HG03064 (cell line): ENCODE measurements around the gene PLTP.
"Not testable (repeated sequence)": the region's sequence is repeated elsewhere in the genome, so short reads cannot be mapped to it uniquely, and the experiment has no call there.

Source experiments
- ATAC-seq: cut with Tn5 transposase; IDR thresholded peaks from one replicate; pipeline ENCODE4 v1.9.1; 2021; ENCODE audit warnings: low read depth; ENCODE audit not compliant: unreplicated experiment

The PLTP gene, protein sequence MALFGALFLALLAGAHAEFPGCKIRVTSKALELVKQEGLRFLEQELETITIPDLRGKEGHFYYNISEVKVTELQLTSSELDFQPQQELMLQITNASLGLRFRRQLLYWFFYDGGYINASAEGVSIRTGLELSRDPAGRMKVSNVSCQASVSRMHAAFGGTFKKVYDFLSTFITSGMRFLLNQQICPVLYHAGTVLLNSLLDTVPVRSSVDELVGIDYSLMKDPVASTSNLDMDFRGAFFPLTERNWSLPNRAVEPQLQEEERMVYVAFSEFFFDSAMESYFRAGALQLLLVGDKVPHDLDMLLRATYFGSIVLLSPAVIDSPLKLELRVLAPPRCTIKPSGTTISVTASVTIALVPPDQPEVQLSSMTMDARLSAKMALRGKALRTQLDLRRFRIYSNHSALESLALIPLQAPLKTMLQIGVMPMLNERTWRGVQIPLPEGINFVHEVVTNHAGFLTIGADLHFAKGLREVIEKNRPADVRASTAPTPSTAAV

DNA sequence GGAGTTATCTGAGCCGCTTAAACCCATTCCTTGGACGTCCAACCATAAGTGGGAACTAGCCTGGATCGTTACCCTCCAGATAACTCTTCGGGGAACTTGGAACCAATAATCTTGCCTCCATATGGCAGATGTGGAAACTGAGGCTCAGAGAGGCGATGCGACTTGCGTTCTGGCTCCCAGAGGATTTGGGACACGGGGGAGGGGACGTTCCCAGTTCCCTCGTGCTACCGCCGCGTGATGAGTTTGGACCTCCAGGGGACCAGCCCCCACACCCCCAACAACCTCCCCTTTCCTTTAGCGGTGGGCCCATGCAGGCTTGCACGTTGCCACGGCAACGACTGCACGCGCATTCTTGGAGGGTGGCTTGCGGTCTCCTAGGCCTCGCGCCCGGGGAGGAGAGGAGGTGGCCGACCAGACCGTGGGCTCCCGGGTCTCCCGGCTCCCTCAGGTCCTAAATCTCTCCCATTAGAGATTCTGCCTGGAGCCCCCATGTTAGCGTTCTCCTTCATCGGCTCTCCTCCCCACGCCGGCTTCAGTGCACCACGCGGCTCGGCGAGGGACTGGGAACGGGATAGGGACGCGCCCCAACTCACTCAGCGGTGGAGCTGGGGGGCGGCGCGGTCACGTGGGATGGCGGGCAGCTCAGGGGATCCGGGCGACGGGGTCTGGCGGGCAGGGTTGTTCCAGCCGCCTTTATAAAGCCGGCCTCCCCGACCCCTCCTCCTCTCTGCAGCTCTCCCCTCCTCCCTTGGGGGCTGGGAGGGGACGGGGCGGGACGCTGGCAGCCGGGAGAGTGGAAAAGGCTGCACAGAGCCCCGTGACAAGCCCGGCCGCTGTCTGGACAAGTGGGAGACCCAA, at the start of gene PLTP:
PLTP (minus strand) TSS at position 670 of the 858 bp plus-strand sequence. CDS start 703 bp downstream, outside the sequence.
- ATAC-seq = no peak

DNA sequence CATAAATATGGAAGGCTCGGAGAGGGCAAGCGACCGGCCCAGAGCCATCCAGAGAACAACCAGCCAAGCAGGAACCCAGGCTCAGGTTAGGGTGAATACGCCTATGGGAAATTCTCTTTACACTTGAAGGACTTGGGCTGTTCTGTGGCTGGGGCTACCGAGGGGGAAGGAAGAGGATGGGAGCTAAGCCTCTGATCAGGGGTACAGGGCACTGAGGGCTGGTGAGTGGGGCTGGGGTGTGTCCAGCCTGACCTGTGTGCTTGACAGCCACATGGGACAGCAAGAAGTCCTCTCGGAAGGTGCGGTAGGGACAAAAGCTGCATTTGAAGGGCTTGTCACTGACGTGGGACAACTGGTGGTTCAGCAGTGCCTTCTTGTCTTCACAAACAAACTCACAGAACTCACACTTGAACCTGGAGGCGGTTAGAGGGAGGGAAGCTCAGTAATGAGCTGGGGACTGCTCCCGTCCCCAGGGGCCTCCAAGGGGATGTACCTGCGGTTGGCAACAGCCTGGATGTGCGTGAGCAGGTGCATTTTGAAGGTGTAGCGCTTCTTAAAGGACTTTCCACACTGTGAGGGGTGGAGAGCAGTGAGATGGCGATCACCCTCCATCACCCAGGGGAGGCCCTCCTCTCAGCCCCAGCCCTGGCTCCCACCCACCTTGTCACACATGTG, 48.1 kb upstream of the PLTP start:
- ATAC-seq = no peak

DNA sequence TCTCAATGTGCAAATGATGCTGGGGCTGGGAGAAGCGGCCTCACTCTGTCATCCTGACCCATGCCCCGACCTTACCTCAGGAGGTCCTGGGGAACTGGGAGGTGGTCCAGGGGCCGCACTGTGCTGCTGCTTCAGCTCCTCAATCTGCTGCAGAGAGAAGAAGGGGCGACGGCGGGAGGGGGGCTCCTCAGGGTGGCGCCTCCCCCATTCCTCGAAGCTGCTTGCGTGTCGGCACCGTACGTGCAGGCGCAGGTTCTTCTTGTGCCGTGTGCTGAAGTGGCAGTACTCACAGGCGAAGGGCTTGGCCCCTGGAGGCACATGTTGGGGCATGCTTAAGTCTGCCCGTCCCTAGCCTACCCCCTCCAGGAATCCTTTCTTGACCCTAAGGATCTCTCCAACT, 47.2 kb upstream of the PLTP start:
- no peak for ATAC-seq

DNA sequence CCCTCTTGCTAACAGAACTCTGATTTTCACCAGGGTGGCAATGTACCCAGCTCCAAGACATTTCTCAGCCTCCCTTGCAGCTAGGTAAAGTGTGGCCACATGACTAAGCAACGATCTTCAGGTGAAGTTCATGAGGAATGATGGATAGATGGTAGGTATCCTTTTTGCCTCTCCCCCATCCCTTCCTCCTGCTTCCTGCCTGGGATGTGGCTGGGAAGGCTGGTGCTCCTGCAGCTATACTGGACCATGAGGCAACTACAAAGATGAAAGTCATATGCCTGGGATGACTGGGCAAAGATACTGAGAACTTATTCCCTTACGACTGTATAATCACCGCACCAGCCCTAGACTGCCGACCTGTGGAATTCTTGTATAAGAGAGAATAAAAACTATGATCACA, 46.6 kb upstream of the PLTP start:
- ATAC-seq = no peak

DNA sequence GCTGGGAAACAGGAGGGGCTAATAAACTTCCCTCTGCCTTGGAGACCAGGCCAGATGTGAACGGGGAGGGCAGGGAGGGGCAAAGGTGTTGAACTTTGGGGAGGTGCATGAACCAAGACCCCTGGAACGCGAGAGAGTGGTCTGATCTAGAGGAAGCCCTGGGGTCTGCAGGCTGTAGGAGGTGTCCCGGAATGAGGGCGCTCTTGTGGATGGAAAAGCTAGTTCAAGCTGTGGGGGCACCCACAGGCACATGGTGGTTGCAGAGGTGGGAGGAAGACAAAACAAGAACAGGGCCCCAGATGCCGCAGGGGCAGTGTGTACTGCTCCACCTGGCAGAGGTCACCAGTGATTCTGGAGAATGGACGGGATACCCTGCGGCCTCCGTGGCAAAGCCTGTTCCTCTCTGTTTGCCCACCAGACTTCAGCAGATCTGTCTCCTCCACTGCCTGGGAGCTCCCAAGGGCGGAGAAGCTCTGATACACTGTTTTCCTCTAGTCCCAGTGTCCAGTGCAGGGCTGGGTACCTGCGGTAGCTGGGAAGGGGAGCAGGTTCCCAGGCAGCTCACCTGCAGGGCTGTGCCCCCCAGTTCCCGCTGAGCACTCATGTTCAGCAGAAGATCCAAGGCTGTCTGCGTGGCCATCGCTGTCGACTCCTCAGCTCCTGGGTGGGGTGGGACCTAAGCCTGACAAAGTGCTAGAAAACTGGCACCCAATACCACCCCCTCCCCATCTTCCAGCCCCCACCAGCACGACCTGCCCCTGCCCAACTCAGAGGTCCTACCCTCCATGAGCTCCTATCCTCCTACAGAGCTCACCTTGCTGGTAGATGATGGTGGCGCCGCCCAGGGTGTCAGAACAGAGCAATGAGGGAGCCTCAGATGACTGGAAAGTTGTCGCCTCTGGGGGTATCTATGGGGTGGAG, 45.3 kb upstream of the PLTP start:
- ATAC-seq = no peak

DNA sequence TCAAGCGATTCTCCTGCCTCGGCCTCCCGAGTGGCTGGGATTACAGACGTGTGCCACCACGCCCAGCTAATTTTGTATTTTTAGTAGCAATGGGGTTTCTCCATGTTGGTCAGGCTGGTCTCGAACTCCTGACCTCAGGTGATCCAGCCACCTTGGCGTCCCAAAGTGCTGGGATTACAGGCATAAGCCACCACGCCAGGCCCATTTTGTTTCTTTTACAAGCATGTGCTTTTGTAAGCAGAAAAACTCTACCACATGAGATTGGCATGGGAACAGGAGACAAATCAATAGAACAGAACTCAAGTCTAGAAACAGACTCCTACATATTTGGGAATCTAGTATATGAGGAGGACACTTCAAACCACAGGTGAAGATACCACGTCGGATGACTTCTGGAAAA, 44.4 kb upstream of the PLTP start:
- ATAC-seq = not testable (repeated sequence)

DNA sequence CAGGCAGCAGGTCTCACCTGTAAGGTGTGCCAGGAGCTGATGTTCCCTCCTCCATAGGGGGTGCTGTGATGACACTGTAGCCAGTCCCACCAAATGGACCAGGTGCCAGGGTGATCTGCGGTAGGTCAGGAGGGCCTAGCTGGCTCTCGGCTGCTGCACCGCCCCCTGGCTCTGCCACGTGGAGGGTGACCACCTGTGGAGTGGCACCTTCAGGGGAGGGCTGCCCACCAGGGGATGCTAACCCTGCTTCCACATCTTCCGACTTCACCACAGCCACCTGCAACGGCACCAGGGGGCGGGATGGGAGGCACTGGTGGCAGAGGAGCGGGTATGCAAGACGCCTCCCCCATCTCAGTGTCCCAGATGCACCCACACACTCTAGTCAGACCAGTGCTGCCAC, 41.7 kb upstream of the PLTP start:
- ATAC-seq = no peak

DNA sequence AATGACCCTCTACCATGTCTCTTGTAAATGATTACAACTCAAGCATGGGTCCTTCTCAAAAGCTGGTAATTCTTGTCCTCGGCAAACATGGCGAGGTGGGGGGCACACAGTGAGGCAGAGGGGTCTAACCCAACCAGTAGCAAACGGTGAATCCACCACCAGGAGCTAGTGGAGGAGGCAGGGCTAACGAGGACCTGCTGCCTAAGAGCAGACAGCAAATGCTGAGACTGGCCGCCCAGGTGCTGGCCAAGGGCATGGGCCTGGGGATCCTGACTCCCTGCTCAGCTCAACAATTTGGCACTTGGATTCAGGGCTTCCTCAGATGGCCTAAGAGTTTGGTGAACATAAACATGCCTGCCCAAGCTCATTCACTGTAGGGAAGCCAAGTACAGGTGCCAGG, 40.9 kb upstream of the PLTP start:
- ATAC-seq = no peak

DNA sequence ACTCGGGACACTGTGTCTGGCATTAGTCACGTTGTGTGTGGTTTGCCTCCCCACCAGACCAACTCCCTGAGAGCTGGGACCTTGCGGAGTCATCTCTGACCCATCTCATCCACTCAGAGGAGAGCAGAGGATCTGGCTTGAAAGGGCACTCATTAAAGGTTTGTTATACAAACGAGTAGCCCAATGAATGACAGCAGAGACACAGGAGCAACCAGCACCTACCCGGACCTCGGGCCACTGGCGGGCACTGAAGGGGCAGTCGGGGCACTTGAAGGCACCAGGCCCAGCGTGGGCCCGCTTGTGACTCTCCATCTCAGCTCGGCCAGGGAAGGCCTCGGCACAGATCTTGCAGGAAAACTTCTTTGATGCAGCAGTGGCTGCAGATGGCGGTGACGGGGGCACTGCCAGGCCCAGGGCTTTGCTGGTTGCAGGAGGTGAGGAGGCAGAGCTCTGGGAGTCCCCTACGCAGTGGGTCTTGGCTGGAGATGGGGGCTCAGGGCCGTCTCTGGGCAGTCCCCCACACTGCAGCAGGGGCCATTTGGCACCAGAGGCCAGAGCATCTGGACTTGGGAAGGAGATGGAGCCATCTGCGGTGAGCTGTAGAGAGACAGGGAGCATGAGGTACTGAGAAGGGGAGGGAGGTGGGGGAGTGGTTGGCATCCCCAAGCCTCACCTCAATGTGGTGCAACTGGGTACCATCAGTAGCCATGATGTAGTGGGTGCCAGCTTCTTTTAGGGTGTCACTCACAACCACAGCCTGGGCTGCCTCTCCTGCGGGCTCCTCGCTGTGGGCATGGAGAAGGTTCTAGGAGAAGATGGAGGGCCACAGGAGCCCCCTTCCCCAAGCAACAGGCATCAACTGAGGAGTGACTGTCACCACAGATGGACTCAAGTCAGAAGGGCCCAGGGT, 40.2 kb upstream of the PLTP start:
- no peak for ATAC-seq

DNA sequence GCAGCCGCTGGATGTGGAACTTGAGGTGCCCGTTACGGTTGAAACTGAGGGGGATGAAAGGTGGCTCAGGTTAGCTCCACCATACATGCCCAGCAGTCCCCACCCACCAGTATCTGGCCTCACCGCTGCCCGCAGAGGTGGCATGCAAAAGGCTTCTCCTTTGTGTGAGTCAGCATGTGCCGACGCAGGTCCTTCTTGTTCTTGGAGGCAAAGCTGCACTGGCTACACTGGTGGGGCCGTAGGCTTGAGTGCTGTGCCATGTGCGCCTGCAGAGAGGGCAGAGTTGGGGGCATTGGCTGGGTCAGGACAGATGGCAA, 38.3 kb upstream of the PLTP start:
- no peak for ATAC-seq

DNA sequence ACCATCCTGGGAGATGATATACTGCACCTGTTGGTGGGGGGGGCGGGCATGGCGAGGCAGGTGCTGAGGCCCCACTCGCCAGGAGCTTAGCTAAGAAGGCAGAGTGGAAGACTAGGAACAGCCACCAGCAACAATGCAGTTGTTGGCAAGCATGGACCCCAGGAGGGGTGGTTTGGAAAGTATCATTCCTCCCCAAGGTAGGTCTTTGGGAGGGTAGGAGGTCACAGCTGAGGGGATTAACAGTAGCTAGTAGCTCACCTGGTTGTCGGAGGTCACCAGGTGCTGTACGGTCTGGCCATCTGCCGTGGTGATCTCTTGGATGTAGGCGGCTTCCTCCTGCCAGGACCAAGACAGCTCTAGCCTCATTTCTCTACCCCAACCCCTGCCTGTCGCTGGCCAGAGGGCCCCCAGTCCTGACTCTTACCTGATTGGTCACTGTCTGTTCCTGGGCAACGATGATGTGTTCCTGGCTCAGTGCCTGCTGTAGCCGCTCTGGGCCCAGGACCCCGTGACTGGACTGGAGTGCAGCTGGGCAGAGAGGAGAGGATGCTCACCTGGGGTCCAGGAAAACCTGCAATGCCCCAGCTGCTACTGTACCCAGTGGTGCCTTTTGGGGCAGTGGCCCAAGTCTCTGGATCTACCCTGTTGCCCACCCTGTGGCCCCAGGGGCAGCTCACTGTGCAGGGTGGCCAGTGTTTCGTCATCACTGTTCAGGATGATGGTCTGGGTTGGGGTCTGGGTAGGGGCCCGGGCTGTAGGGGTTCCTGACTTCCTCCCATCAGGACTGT, 37.8 kb upstream of the PLTP start:
- ATAC-seq = no peak

DNA sequence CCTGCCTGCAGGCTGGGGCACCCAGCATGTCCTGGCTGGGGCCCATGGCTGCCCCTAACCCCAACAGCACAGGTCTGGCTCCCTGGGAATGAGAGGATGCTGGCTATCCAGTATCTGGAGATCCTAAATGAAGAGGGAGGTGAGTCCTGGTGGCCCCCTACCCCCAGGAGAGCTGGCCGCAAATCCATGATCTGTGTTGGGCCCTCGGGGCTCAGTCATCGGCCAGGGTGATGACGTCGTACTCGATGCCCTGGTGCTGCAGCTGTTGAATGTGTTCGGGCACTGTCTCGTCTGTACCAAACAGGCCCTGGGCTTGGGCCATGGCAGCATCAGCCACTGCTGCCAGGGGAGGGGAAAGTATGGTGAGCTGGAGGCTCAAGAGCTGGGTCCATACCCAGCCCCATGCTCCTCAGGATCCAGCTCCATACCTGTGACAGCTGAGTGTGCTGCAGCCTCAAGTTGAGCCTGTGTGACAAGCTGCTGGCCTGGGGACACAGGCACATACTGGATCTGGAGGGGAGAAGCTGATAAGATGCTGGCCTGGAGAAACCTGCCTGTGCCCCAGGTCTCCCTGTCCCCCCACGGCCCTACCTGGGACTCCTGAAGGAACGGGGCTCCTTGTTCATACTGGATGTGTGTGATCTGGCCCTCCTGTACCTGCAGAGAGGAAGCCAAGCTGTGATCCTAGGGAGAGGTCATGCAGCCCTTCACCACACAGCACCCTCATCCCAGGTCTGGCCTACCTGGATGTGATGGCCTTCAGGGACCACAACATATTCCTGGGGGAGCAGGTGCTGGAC, 37.0 kb upstream of the PLTP start:
- no peak for ATAC-seq

DNA sequence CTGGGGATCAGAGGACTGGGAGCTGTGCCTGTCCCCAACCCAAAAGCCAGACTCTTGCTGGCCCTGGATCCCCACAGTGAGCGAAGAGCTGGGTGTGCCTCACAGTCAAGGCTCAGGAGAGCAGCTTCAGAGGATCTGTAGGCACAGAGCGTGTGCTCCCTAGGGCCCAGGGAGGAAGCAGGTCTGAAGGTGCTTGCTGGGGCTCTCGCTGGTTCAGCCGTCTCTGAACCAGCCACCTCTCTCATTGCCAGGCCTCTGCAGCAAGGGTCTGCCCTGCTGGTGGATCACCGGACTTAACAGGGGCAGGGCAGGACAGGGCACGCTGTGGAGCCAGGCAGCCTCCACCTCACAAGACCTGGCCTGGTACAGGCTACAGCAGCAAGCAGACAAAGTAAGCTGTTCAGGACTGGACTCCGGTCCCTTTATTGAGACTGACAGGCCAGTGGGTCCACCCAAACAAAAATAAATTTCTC, 36.3 kb upstream of the PLTP start:
- no peak for ATAC-seq

DNA sequence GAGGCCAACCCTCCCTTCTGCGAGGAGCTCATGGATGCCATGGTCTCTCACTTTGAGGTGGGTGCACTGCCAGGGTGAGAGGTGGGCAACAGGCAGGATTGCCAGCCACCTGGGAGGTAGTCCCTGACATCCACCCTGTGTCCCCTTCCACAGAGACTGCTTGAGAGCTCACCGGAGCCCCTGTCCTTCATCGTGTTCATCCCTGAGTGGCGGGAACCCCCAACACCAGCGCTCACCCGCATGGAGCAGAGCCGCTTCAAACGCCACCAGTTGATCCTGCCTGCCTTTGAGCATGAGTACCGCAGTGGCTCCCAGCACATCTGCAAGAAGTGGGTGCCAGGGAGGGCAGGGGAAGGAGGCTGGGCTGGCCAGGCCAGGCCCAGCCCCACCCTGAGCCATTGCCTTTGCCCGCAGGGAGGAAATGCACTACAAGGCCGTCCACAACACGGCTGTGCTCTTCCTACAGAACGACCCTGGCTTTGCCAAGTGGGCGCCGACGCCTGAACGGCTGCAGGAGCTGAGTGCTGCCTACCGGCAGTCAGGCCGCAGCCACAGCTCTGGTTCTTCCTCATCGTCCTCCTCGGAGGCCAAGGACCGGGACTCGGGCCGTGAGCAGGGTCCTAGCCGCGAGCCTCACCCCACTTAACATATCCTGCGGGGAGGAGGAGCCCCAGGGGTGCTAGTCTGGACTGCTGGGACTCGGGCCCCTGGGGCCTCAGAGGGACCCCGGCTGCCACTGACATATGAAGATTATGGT, 35.3 kb upstream of the PLTP start:
- ATAC-seq = no peak

DNA sequence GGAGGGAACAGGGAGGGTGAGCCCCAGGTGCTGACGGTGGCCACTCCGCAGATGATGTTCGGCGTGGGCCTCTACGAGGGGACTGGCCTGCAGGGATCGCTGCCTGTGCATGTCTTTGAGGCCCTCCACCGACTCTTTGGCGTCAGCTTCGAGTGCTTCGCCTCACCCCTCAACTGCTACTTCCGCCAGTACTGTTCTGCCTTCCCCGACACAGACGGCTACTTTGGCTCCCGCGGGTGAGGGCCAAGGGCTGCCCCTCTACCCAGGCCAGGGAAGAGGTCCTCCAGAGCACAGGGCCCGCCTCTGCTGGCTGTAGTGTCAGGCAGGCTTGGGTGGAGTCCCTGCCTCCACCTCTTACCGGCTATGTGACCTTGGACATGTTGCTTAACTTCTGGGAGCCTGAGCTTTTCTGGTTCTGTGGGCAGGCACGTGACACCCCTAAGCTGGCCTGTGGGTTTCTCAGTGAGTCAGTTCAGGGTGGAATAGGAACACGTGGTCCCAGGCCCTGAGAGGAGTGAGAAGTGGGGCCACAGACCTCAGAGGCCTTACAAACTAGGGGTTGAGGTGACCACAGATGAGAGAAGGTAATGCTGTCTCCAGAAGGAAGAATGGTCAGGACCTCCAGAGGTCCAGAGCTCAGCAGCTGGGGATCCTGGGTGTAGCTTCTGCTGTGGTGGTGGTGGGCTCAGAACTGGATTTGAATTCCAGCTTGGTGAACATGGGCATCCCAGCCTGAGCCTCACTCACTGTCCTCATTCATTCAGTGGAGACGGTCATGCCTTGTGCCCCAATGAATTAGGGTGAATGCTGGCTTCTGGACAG, 34.4 kb upstream of the PLTP start:
- no peak for ATAC-seq

DNA sequence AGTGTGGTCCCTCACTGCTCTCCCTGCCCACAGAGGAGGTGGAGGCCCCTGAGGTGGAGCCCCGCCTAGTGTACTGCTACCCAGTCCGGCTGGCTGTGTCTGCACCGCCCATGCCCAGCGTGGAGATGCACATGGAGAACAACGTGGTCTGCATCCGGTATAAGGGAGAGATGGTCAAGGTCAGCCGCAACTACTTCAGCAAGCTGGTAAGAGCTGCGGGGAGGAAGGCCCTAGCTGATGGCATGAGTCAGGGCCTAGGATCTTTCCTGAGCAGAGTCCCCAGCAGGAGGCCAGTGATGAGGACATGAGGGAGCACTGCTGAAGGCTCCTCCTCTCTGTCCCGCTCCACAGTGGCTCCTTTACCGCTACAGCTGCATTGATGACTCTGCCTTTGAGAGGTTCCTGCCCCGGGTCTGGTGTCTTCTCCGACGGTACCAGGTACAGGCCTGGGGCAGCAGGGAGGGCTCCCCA, 33.8 kb upstream of the PLTP start:
- ATAC-seq = no peak
